Activated CD4-positive, alpha-beta T cell treated with anti-CD3 and anti-CD28 coated beads for 4 hours (primary cell): ENCODE results near the gene CCDC47.

Experiments
- DNase-seq, 2 donors: peaks; one replicate each; pipeline ENCODE4 v3.0.0-alpha.2; 2020

Gene CCDC47

DNA sequence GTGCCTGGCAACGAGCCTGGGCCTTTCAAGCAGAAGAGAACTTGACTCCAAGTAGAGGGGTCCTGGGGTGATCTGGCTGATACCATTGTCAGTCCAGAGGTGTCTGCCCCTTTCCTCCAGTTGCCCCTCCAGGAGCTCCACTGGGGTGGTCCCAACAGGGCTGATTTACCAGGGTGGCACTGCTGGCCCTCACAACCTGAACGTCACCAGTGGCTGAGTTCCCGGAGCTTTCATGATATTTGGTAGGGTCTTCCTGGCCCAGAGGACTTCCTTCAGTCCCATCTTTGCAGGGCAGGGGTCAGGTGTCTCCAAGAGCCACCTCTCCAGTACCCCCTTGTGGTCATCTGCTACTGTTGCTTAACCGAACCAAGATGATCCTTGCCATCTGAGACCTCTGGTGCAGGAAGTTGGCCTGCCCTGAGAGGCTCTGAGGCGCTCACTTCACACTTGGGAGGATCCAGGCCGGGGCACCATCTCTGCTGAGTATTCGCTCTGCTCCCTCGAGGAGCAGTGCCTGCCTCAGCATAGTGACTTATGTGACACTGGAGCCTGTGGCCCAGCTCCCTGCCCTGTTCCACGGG is 76.9 kb downstream of the CCDC47 start:
- DNase-seq = peak in 1 of 2 donors; percentile 31

GRCh38 chr17:63695889-63696288 is 77.5 kb downstream of the CCDC47 start:
- no peak for DNase-seq
